ENCODE data around the gene GGCT. TPM values are rescaled to one million over a fixed set of nuclear protein-coding genes. Genes with fewer than 3 reads are reported as not detected.
A peak's percentile ranks its signal among the peaks of the same experiment; 100 is the strongest.

GGCT gene
- total and polyA plus RNA-seq, 12 donors = 18.6 to 67.8 (median 41.3) TPM

DNA sequence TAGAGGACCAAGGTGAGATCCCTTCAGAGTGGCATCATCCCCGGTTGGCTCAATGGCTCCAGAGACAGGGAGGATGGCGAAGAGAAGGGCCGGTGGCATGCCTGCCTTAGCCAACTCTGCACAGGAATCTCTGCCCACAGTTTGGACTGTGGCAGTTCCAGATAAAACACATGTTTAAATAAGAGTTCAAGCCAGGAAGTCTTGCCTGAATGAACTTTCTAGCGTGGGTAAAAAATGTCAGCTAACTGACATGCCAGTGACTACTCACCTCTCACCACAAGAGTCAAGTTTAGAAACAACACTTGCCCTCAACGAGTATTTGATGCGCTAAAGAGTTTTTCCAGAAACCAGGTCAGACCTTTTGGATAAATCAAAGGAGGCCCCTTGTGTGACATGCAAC is 29.0 kb downstream of the GGCT start:
- Histone ChIP-seq H3K4me1 (replicated peaks in 1 of 2) (peaks cover 2 to 58% of the 10 kb centered on the region in 2 donors), H3K27me3 (no peaks in the 10 kb centered on the region), H3K4me3 (no peak overlapping the region), H3K36me3 (replicated peaks in 1 of 2) (no peaks in the 10 kb centered on the region), H3K27ac (peak overlapping the region in 2 of 5 donors; percentile 45 to 69), H3K9me3 (replicated peaks in 1 of 3) (no peaks in the 10 kb centered on the region)
- no peak for DNase-seq
- TF ChIP-seq, protein P1, sequence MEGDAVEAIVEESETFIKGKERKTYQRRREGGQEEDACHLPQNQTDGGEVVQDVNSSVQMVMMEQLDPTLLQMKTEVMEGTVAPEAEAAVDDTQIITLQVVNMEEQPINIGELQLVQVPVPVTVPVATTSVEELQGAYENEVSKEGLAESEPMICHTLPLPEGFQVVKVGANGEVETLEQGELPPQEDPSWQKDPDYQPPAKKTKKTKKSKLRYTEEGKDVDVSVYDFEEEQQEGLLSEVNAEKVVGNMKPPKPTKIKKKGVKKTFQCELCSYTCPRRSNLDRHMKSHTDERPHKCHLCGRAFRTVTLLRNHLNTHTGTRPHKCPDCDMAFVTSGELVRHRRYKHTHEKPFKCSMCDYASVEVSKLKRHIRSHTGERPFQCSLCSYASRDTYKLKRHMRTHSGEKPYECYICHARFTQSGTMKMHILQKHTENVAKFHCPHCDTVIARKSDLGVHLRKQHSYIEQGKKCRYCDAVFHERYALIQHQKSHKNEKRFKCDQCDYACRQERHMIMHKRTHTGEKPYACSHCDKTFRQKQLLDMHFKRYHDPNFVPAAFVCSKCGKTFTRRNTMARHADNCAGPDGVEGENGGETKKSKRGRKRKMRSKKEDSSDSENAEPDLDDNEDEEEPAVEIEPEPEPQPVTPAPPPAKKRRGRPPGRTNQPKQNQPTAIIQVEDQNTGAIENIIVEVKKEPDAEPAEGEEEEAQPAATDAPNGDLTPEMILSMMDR (IDR thresholded peaks at IDR 0.05) = no peak
- TF ChIP-seq POLR2A (IDR thresholded peaks at IDR 0.05) = no peak
- WGBS, 4 donors = 81 to 85% (median 82%) methylated on average over 5 to 6 of the region's 6 CpGs
- intact Hi-C loops (cut with DNase I) = no loop called here

DNA sequence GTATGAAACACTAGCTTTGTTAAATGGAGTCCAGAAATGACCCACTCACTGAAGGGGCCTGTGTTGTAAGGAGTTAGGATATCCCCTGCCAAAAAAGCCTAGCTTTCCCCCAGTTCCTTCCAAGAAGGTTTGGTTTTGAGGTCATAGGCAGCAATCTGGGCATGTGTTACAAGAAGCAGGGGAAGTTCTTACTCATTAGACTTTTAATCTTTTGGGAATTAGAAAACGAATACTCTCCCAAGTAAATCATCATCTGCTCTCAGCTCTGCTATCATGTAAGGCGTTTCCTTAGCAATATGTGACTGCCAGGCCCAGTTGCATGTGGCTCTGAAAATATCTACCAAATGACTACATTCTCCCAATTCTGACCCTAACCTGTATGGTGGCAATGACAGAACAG is 29.7 kb downstream of the GGCT start:
- TF ChIP-seq, protein P1 (IDR thresholded peaks at IDR 0.05) = no peak
- no peak for TF ChIP-seq POLR2A (IDR thresholded peaks at IDR 0.05)
- intact Hi-C loops (cut with DNase I) = no loop called here
- Histone ChIP-seq H3K27me3 (no peaks in the 10 kb centered on the region), H3K9me3 (replicated peaks in 1 of 3) (no peaks in the 10 kb centered on the region), H3K27ac (peak overlapping the region in 2 of 5 donors; percentile 45 to 92), H3K36me3 (replicated peaks in 1 of 2) (no peaks in the 10 kb centered on the region), H3K4me3 (no peak overlapping the region), H3K4me1 (replicated peaks in 1 of 2) (peaks cover 9 to 65% of the 10 kb centered on the region in 2 donors)
- peak in 1 of 7 donors; percentile 45 for DNase-seq
- 56 to 70% (median 63%) methylated on average over 2 of the region's 2 CpGs for WGBS, 4 donors

DNA sequence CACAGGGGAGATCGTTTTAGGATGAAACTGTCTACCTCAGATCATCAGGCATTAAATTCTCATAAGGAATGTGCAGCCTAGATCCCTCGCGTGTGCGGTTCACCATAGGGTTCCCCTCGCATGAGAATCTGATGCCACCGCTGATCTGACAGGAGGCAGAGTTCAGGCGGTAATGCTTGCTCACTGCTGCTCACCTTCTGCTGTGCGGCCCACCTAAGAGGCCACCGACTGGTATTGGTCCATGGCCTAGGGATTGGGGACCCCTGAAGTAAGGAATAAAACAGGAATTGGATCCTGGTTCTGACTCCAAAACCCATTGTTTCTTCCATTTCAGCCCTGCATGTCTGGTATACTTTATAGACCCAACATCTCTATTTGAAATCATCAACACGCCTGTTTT is 30.1 kb downstream of the GGCT start:
- Histone ChIP-seq H3K4me3 (no peak overlapping the region), H3K36me3 (replicated peaks in 1 of 2) (no peaks in the 10 kb centered on the region), H3K9me3 (replicated peaks in 1 of 3) (no peaks in the 10 kb centered on the region), H3K4me1 (replicated peaks in 1 of 2) (peaks cover 13 to 69% of the 10 kb centered on the region in 2 donors), H3K27me3 (no peaks in the 10 kb centered on the region), H3K27ac (peak overlapping the region in 2 of 5 donors; percentile 17 to 92)
- intact Hi-C loops (cut with DNase I) = no loop called here
- TF ChIP-seq, protein P1 (IDR thresholded peaks at IDR 0.05) = no peak
- TF ChIP-seq POLR2A (IDR thresholded peaks at IDR 0.05) = no peak
- DNase-seq = no peak
- 93 to 97% (median 95%) methylated on average over 10 of the region's 10 CpGs for WGBS, 4 donors

DNA sequence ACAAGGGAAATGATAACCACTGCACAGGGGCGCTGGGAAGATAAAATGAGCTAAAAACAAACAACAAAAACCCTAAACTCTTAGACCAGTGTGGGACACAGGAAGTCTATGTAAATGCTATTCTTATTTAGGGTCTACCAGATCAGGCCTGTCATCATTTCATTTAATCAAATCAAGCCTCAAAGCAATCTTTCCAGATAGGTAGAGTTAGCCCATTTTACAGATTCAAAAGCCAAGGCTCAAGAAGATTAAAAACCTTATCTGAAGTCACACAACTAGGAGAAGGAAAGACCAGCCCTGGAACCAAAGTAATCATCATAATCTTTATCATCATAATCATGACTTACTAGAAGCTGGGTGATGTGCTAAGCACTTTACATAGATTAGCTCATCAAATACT is 30.7 kb downstream of the GGCT start:
- H3K27ac ChIP-seq = peak overlapping the region in 1 of 5 donors; percentile 92
- 85 to 98% (median 95%) methylated on average over 1 of the region's 1 CpG for WGBS, 4 donors
- intact Hi-C loops (cut with DNase I) = no loop called here

More for the DNA sequence above, 30.7 kb downstream of the GGCT start:
- no peak overlapping the region for H3K4me3 ChIP-seq
- no peaks in the 10 kb centered on the region for H3K9me3 ChIP-seq (replicated peaks in 1 of 3)
- H3K4me1 ChIP-seq (replicated peaks in 1 of 2) = peaks cover 18 to 71% of the 10 kb centered on the region in 2 donors
- DNase-seq = no peak
- no peaks in the 10 kb centered on the region for H3K36me3 ChIP-seq (replicated peaks in 1 of 2)
- TF ChIP-seq, protein P1 (IDR thresholded peaks at IDR 0.05) = no peak
- no peak for TF ChIP-seq POLR2A (IDR thresholded peaks at IDR 0.05)
- H3K27me3 ChIP-seq = no peaks in the 10 kb centered on the region

Data from adrenal gland (tissue), 12 donors.